Kidney epithelial cell (primary cell): Measurements from ENCODE around the gene STXBP4. TPM values are rescaled to one million over a fixed set of nuclear protein-coding genes. Genes with fewer than 3 reads are reported as not detected.

Experiments
- DNase-seq: peaks from one replicate; pipeline ENCODE4 v3.0.0-alpha.2; 2010; ENCODE audit warnings: low read depth
- H3K27me3 ChIP-seq: 2 replicates; pipeline ENCODE4 v1.6.0; 2011; ENCODE audit warnings: low read length; ENCODE audit not compliant: control insufficient read depth, insufficient read depth
- H3K36me3 ChIP-seq: 2 replicates; pipeline ENCODE4 v1.5.1; 2011; ENCODE audit warnings: low read length; ENCODE audit not compliant: control insufficient read depth, insufficient read depth
- H3K4me3 ChIP-seq: 2 replicates; pipeline ENCODE4 v1.5.1; 2011; ENCODE audit warnings: low read depth, mild to moderate bottlenecking, control low read depth, low read length
- total RNA-seq: library from RNA; depleted of rRNA; stranded (reverse); fragments of >200 nt; gene quantifications from 2 replicates; pipeline ENCODE4 v1.2.3, GENCODE V29; 2015
- TF ChIP-seq, protein P1 (sequence below): IDR thresholded peaks from 2 replicates; pipeline ENCODE4 v1.5.1; 2011; ENCODE audit warnings: mild to moderate bottlenecking, moderate library complexity, low read length, control low read depth, inconsistent platforms; ENCODE audit not compliant: insufficient read depth, poor library complexity, severe bottlenecking

Gene STXBP4
- total RNA-seq, 1 donor from 2014 or later = 40.1 TPM

GRCh38 chr17:55175788-55176427 is 207.3 kb downstream of the STXBP4 start:
- no peak for DNase-seq
- TF ChIP-seq, protein P1, sequence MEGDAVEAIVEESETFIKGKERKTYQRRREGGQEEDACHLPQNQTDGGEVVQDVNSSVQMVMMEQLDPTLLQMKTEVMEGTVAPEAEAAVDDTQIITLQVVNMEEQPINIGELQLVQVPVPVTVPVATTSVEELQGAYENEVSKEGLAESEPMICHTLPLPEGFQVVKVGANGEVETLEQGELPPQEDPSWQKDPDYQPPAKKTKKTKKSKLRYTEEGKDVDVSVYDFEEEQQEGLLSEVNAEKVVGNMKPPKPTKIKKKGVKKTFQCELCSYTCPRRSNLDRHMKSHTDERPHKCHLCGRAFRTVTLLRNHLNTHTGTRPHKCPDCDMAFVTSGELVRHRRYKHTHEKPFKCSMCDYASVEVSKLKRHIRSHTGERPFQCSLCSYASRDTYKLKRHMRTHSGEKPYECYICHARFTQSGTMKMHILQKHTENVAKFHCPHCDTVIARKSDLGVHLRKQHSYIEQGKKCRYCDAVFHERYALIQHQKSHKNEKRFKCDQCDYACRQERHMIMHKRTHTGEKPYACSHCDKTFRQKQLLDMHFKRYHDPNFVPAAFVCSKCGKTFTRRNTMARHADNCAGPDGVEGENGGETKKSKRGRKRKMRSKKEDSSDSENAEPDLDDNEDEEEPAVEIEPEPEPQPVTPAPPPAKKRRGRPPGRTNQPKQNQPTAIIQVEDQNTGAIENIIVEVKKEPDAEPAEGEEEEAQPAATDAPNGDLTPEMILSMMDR = no peak
- Histone ChIP-seq H3K36me3 (no peaks in the 10 kb centered on the region), H3K27me3 (no peaks in the 10 kb centered on the region), H3K4me3 (no peak overlapping the region)

DNA sequence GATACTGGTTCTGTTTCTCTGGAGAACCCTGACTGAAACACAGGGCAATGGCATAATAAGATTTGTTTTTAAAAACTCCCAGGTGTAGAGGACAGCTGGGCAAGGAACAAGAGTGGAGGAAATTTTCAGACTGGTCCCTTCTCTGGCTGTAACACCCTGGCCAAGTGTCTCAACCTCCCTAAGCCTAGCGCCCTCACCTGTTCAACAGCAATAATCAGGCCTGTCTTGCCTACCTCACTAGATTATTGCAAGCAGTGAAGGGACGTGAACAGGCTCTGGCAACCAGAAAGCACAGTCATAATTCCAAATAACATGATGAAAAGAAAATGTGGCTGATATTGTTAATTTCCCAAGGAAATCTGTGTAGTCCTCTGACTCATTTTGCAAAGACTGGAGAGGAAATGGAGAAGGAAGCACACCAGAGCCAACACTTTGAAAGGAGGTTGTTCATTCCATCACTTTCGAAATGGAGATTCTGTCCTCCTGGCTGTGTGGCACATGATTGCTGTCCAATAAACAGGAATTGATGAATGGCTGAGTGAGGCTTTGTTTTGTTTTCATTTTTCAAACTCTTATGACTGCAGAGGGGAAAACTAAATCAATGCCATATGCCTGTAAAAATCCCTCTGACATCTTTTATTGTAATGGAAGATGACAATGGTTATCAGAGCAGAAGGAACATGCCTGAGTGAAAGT is 208.7 kb downstream of the STXBP4 start:
- TF ChIP-seq, protein P1 = no peak
- Histone ChIP-seq H3K36me3 (no peaks in the 10 kb centered on the region), H3K4me3 (no peak overlapping the region), H3K27me3 (no peaks in the 10 kb centered on the region)
- no peak for DNase-seq

- Histone ChIP-seq H3K27me3 (no peaks in the 10 kb centered on the region), H3K4me3 (no peak overlapping the region), H3K36me3 (no peaks in the 10 kb centered on the region)
- TF ChIP-seq, protein P1 = no peak
- no peak for DNase-seq
These were observed 209.3 kb downstream of the STXBP4 start for GRCh38 chr17:55177855-55178217.

DNA sequence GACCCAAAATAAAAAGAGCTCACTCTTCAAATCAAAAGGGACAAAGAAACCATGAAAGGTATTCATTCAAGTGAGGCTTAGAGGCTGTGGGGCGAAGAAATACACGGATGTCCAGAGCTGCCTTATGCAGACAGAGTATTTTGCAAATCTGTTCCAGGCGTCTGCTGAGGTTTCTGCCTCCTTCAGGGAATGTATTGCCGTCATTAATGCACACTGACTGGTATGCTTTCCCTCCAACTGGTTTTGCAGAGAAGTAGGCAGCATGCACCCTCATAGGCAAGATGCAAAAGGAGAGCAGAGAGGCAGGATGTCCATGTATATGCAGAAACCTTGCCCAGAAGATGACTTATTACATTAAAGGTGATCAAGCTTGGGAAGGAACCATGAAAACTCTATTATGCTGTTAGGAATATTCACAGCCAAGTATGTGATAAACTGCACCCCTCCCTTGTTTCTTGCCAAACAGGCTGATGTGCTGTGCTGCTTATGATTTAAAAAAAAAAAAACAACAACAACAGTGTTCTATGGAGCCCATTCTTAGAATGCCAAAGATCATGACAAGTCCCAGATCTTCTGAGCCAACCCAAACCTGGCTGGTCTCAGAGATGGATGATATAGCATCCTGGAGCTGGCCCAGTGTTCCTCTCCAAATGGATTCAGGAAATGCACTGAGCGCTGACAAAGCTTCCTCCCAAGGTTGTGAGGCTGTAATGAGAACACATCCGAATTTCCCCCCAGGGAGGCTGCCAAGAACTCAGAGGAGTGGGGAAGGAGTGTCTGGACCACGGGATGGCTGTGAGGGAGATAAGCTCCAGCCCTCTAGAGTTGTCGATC is 218.6 kb downstream of the STXBP4 start:
- DNase-seq = no peak
- no peaks in the 10 kb centered on the region for H3K36me3 ChIP-seq
- H3K4me3 ChIP-seq = no peak overlapping the region
- TF ChIP-seq, protein P1 = no peak
- H3K27me3 ChIP-seq = no peaks in the 10 kb centered on the region

DNA sequence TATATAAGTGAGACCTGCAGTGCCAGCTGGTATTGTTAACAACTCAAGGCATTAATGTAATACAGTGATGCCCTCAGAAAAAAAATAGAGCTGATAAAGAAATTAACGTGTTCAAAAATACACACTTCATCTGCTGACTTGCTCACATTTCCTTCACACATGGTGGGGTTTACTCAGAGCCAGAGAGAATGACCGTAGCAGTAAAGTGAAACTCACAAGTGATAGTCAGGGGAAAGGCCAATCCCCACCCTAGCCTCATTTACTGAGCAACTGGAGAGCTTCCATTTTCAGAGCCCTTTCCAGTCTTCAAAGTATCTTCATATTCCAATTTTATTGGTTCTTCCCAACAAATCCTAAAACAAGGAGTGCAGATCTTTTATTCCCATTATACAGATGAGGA is 222.2 kb downstream of the STXBP4 start:
- DNase-seq = no peak
- Histone ChIP-seq H3K36me3 (no peaks in the 10 kb centered on the region), H3K27me3 (no peaks in the 10 kb centered on the region), H3K4me3 (no peak overlapping the region)
- TF ChIP-seq, protein P1 = no peak
